Ascending aorta (tissue), 2 donors: Measurements from ENCODE around the gene CHKA. TPM values are rescaled to one million over a fixed set of nuclear protein-coding genes. Genes with fewer than 3 reads are reported as not detected.

ENCODE experiments used
- DNase-seq, 2 donors: peaks; one replicate each; pipeline ENCODE4 v3.0.0-alpha.2; 2019; ENCODE audit warnings: low spot score in 2 of 2
- H3K27ac ChIP-seq, 2 donors: fragments of 200-600 bp; sonication (generic); one replicate each; pipeline ENCODE4 v1.5.1; 2016 to 2017; ENCODE audit warnings: mild to moderate bottlenecking in 1 of 2
- H3K27me3 ChIP-seq: fragments of 200-600 bp; sonication (generic); one replicate; pipeline ENCODE4 v1.5.1; 2017
- H3K36me3 ChIP-seq, 2 donors: fragments of 200-600 bp; sonication (generic); one replicate each; pipeline ENCODE4 v1.5.1; 2016
- H3K4me1 ChIP-seq, 2 donors: fragments of 200-600 bp; sonication (generic); one replicate each; pipeline ENCODE4 v1.5.1; 2016 to 2017; ENCODE audit warnings: mild to moderate bottlenecking in 1 of 2
- H3K4me3 ChIP-seq, 2 donors: fragments of 200-600 bp; sonication (generic); one replicate each; pipeline ENCODE4 v1.5.1; 2016 to 2017; ENCODE audit warnings: mild to moderate bottlenecking in 1 of 2
- H3K9me3 ChIP-seq, 2 donors: fragments of 200-600 bp; sonication (generic); one replicate each; pipeline ENCODE4 v1.5.1; 2016
- CTCF ChIP-seq, 3 experiments: fragments of 200-600 bp in 2 of 3; fragments of 450-650 bp in 1 of 3; sonication (generic) in 2 of 3; IDR thresholded peaks; one replicate each; pipeline ENCODE4 v1.5.1; 2016 to 2019; ENCODE audit warnings: antibody characterized with exemption in 3 of 3, mild to moderate bottlenecking in 1 of 3, moderate library complexity in 1 of 3
- intact Hi-C: fragments of 100-400 bp; cut with DNase I; formaldehyde crosslinking; loops from one replicate; pipeline ENCODE4 v1.15.1; 2023
- total RNA-seq: library from RNA; depleted of rRNA; stranded (reverse); fragments of >200 nt; gene quantifications from one replicate; pipeline ENCODE4 v1.1.0, GENCODE V29; 2016

Gene CHKA
- total RNA-seq, 1 donor from 2014 or later: 10.1 TPM

- H3K4me1 ChIP-seq: peaks cover 6 to 7% of the 10 kb centered on the region in 2 donors
- TF ChIP-seq CTCF (IDR thresholded peaks at IDR 0.05): no peak
- H3K4me3 ChIP-seq: peak overlapping the region; percentile 61 to 63
- intact Hi-C loops: no loop called here
- H3K27ac ChIP-seq: peak overlapping the region; percentile 66 to 70
- no peaks in the 10 kb centered on the region for H3K36me3 ChIP-seq
- H3K27me3 ChIP-seq: no peaks in the 10 kb centered on the region
- H3K9me3 ChIP-seq: no peaks in the 10 kb centered on the region
- DNase-seq: no peak
Observed at GRCh38 chr11:68127714-68128681, 6.8 kb upstream of the CHKA start.

DNA sequence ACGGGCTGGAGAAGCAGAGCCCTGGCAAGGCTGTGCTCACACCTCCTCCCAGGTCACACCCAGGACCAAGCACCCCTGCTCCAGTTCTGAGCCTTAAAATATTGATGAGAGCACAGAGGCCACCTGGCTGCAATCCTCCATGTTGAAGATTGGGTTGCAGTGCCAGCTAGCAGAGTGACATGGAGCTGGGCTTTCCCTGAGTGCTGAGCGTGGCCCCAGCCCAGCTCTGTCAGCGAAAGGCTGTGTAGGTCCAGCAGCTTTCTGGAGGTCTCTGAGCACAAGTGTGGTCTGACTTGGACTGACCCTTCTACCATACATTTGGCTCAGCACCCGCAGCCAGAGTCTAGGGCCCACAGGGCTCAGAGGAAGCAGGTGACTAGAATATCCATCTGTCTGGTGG, 4.0 kb upstream of the CHKA start:
- DNase-seq: no peak
- H3K27ac ChIP-seq: no peak overlapping the region
- intact Hi-C loops: no loop called here

DNA sequence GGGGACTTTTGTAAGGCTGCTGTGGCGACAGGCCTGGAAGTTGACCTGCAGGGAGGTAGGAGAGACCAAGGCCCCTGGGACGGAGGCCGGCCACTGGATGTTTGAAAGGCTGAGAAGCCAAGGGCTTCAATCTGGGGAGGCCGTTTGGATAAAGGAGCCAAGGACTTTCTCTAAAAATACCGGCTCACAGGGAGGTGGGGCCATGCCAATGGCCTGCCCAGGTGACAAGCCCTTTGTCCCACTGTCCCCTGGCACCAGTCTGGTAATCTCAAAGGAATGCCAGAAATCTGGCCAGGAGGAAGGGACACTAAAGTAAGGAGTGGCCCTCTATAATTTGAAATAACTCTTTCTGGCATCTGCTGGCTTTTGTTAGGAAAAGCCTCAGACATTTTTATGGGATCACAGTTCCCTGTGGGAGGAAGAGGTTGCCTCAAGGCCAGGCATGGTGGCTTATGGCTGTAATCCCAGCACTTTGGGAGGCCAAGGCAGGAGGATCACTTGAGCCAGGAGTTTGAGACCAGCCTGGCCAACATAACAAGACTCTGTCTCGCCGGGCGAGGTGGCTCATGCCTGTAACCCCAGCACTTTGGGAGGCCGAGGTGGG, 1.9 kb upstream of the CHKA start:
- no peak overlapping the region for H3K4me3 ChIP-seq
- no peaks in the 10 kb centered on the region for H3K27me3 ChIP-seq
- H3K4me1 ChIP-seq: peaks cover 0 to 2% of the 10 kb centered on the region in 2 donors
- no peak overlapping the region for H3K27ac ChIP-seq
- H3K36me3 ChIP-seq: no peaks in the 10 kb centered on the region
- no peaks in the 10 kb centered on the region for H3K9me3 ChIP-seq
- intact Hi-C loops: no loop called here
- TF ChIP-seq CTCF (IDR thresholded peaks at IDR 0.05): no peak
- no peak for DNase-seq

More for the DNA sequence above, 4.0 kb upstream of the CHKA start:
- Histone ChIP-seq H3K36me3 (no peaks in the 10 kb centered on the region), H3K9me3 (no peaks in the 10 kb centered on the region), H3K4me3 (no peak overlapping the region), H3K4me1 (peaks cover 6 to 7% of the 10 kb centered on the region in 2 donors), H3K27me3 (no peaks in the 10 kb centered on the region)
- no peak for TF ChIP-seq CTCF (IDR thresholded peaks at IDR 0.05)

GRCh38 chr11:68120273-68121066, 718 bp downstream of the CHKA start:
- peaks cover 0 to 2% of the 10 kb centered on the region in 2 donors for H3K4me1 ChIP-seq
- H3K36me3 ChIP-seq: peaks cover 0 to 4% of the 10 kb centered on the region in 2 donors
- peak in 1 of 2 donors; percentile 77 for DNase-seq
- no peak for TF ChIP-seq CTCF (IDR thresholded peaks at IDR 0.05)
- intact Hi-C loops: loop anchor here (1.0 to 2.0 kb wide), 5 partner anchors 82 to 340 kb away; partner anchors contain the start of genes ALDH3B1, KMT5B, NDUFS8 and PPP6R3
- H3K9me3 ChIP-seq: no peaks in the 10 kb centered on the region
- H3K4me3 ChIP-seq: peak overlapping the region; percentile 82 to 83
- H3K27ac ChIP-seq: peak overlapping the region; percentile 81 to 97
- H3K27me3 ChIP-seq: no peaks in the 10 kb centered on the region

DNA sequence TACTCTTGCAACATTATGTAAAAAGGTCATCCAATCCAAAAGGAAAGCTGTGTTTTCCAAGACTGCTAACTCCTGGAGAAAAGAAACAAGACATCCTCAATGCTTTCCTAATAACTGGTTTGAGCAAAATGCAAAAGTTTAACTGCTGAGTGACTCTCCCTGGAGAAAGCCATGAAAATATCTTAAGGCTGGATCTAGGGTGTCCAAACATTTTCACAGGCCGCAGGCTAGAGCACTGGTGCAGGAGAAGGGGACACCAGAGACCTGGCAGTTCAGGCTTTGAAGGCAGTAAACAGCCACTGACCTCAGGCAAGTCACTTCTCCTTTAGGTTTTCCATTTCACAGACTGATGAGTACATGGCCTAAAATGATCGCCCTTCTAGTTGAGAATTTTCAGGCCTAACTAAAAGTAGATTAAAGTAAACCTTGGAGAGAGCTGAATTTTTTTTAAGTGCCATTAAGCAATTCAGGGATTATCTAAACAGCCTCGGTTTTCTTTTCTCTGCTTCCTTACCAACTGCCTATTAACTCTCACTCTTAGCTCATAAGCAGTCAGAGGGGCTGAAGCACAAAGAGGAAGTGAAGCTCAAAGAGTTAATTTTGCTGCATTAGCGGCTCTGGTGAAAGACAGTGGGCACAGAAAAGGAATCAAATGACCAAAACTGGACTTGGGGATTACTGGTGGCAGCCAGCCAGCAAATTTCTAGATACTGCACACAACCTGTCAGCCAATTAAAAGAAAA, 2.3 kb downstream of the CHKA start:
- Histone ChIP-seq H3K9me3 (no peaks in the 10 kb centered on the region), H3K4me1 (peaks cover 0 to 2% of the 10 kb centered on the region in 2 donors), H3K4me3 (peak overlapping the region; percentile 82 to 83), H3K36me3 (peaks cover 0 to 4% of the 10 kb centered on the region in 2 donors), H3K27me3 (no peaks in the 10 kb centered on the region), H3K27ac (peak overlapping the region in 1 of 2 donors; percentile 21)
- DNase-seq: no peak
- intact Hi-C loops: no loop called here
- TF ChIP-seq CTCF (IDR thresholded peaks at IDR 0.05): no peak
